B cell (primary cell): ENCODE measurements around the gene NKX6-2. TPM values are rescaled to one million over a fixed set of nuclear protein-coding genes. Genes with fewer than 3 reads are reported as not detected.

Experiments used
- ATAC-seq: fragments of 200-7000 bp; cut with Tn5 transposase; one replicate; pipeline ENCODE4 v1.10.0; 2021; ENCODE audit warnings: low read depth, mild to moderate bottlenecking, moderate number of reproducible peaks, moderate library complexity
- CTCF ChIA-PET: fragments of 350-600 bp; sonication (Branson Sonifier 250); formaldehyde crosslinking; loops from one replicate; lab custom pipeline; 2021; ENCODE audit warnings: antibody characterized with exemption, inconsistent platforms; lab: Charles Lee
- POLR2A ChIA-PET: fragments of 350-600 bp; sonication (Branson Sonifier 250); formaldehyde crosslinking; loops from one replicate; lab custom pipeline; 2021; ENCODE audit warnings: antibody characterized with exemption; lab: Charles Lee
- DNase-seq: peaks from one replicate; pipeline ENCODE4 v3.0.0; 2013
- H2AFZ ChIP-seq: 2 replicates; pipeline ENCODE4 v1.6.1; 2012; ENCODE audit warnings: mild to moderate bottlenecking, low read depth, low read length; ENCODE audit not compliant: insufficient read depth, poor library complexity, severe bottlenecking
- H3K27ac ChIP-seq, 2 donors: 1 replicate in 1 of 2; 2 replicates in 1 of 2; pipeline ENCODE4 v1.5.1; 2012 to 2013; ENCODE audit warnings: low read length in 2 of 2, mild to moderate bottlenecking in 2 of 2, moderate library complexity in 1 of 2
- H3K27me3 ChIP-seq, 4 experiments: fragments of 200-600 bp in 1 of 4; sonication (generic) in 1 of 4; replicated peaks in 1 of 4; 1 replicate in 2 of 4; 2 replicates in 2 of 4; pipeline versions ENCODE4 v1.6.1 to v1.7.0; 2013 to 2016; ENCODE audit warnings: low read length in 3 of 4, mild to moderate bottlenecking in 2 of 4, mixed read lengths in 1 of 4, moderate library complexity in 1 of 4; ENCODE audit not compliant: insufficient read depth in 4 of 4, control insufficient read depth in 3 of 4; ENCODE audit errors: control extremely low read depth in 1 of 4
- H3K36me3 ChIP-seq, 2 experiments: replicated peaks in 1 of 2; 1 replicate in 1 of 2; 2 replicates in 1 of 2; pipeline versions ENCODE4 v1.6.1 to v1.7.1; 2013; ENCODE audit warnings: low read length in 1 of 2; ENCODE audit not compliant: insufficient read depth in 2 of 2, control insufficient read depth in 1 of 2; ENCODE audit errors: control extremely low read depth in 1 of 2, extremely low read depth in 1 of 2
- H3K4me1 ChIP-seq, 2 donors: fragments of 200-600 bp in 1 of 2; sonication (generic) in 1 of 2; 1 replicate in 1 of 2; 2 replicates in 1 of 2; pipeline versions ENCODE4 v1.5.1 to v1.6.1; 2013 to 2017; ENCODE audit warnings: low read length in 2 of 2; ENCODE audit not compliant: control insufficient read depth in 2 of 2, insufficient read depth in 2 of 2
- H3K4me2 ChIP-seq: replicated peaks from 2 replicates; pipeline ENCODE3; 2012; ENCODE audit warnings: mild to moderate bottlenecking, low read depth, low read length; ENCODE audit not compliant: poor library complexity, severe bottlenecking
- H3K4me3 ChIP-seq, 5 experiments: fragments of 200-600 bp in 1 of 5; sonication (generic) in 1 of 5; 1 replicate in 3 of 5; 2 replicates in 2 of 5; pipeline versions ENCODE4 v1.5.1 to v1.7.0; 2011 to 2016; ENCODE audit warnings: low read length in 4 of 5, mild to moderate bottlenecking in 4 of 5, low read depth in 2 of 5, control low read depth in 1 of 5, moderate library complexity in 1 of 5; ENCODE audit not compliant: insufficient read depth in 1 of 5; ENCODE audit errors: control extremely low read depth in 1 of 5, extremely low read depth in 1 of 5
- H3K79me2 ChIP-seq: fragments of 200-600 bp; sonication (generic); one replicate; pipeline ENCODE4 v1.6.0; 2016; ENCODE audit warnings: low read length; ENCODE audit not compliant: control insufficient read depth, insufficient read depth
- H3K9ac ChIP-seq: fragments of 200-600 bp; sonication (generic); 2 replicates; pipeline ENCODE4 v1.6.1; 2017; ENCODE audit warnings: mild to moderate bottlenecking, low read length, moderate library complexity
- H3K9me3 ChIP-seq, 3 donors: one replicate each; pipeline versions ENCODE4 v1.6.1 to v1.7.1; 2013; ENCODE audit warnings: low read length in 2 of 3; ENCODE audit not compliant: control insufficient read depth in 2 of 3, insufficient read depth in 1 of 3; ENCODE audit errors: control extremely low read depth in 1 of 3
- H4K20me1 ChIP-seq: 2 replicates; pipeline ENCODE4 v1.6.0; 2012; ENCODE audit warnings: mild to moderate bottlenecking, low read length; ENCODE audit not compliant: insufficient read depth, control insufficient read depth, poor library complexity, severe bottlenecking
- H3K27ac Mint-ChIP-seq: one replicate; pipeline ENCODE4 v1.8.0; 2021; ENCODE audit warnings: mixed read lengths
- H3K27me3 Mint-ChIP-seq: one replicate; pipeline ENCODE4 v1.8.0; 2021; ENCODE audit warnings: mixed read lengths
- H3K4me1 Mint-ChIP-seq: one replicate; pipeline ENCODE4 v1.8.0; 2021; ENCODE audit warnings: mixed read lengths
- H3K4me3 Mint-ChIP-seq: one replicate; pipeline ENCODE4 v1.8.0; 2021; ENCODE audit warnings: mixed read lengths
- H3K9me3 Mint-ChIP-seq: one replicate; pipeline ENCODE4 v1.8.0; 2022; ENCODE audit warnings: mixed read lengths; ENCODE audit not compliant: insufficient read depth
- CTCF ChIP-seq: fragments of 200-600 bp; IDR thresholded peaks from one replicate; pipeline ENCODE4 v1.8.0; 2022; ENCODE audit warnings: antibody characterized with exemption, mild to moderate bottlenecking
- EZH2 ChIP-seq: IDR thresholded peaks from 2 replicates; pipeline ENCODE4 v1.6.1; 2012; ENCODE audit warnings: borderline replicate concordance, low read depth, mild to moderate bottlenecking, moderate library complexity, low read length; ENCODE audit not compliant: insufficient read depth, poor library complexity, severe bottlenecking
- WGBS: methylation state at CpG from one replicate; pipeline ENCODE4 v1.1.5; 2013; ENCODE audit warnings: missing lambda C conversion rate; ENCODE audit not compliant: insufficient coverage; 5-methylcytosine and 5-hydroxymethylcytosine counted together
- intact Hi-C: fragments of 100-400 bp; cut with micrococcal nuclease; formaldehyde crosslinking; loops from one replicate; pipeline ENCODE4 v1.10.0; 2022
- polyA plus RNA-seq: library from polyadenylated mRNA; depleted of rRNA; stranded (reverse); fragments of >200 nt; gene quantifications from 2 replicates; pipeline ENCODE4 v1.2.3, GENCODE V29; 2012
- total RNA-seq, 2 donors: library from RNA; stranded (reverse); fragments of 120-200 nt in 1 of 2; gene quantifications; 1 replicate in 1 of 2; 2 replicates in 1 of 2; pipeline versions ENCODE4 v1.2.3 to v1.2.4, GENCODE V29; 2013 to 2022

The NKX6-2 gene
- total and polyA plus RNA-seq, 2 donors (not counting 1 experiment from before 2014, with no cell fraction given) = not detected

- Histone ChIP-seq H3K4me3 (no peak overlapping the region), H3K9ac (no peak overlapping the region), H4K20me1 (no peaks in the 10 kb centered on the region), H3K79me2 (no peaks in the 10 kb centered on the region), H3K36me3 (peaks cover 0 to 4% of the 10 kb centered on the region in 2 experiments), H3K4me1 (peaks cover 3 to 25% of the 10 kb centered on the region in 2 donors), H3K27me3 (peaks cover 0 to 30% (median 5%) of the 10 kb centered on the region in 4 experiments), H2AFZ (no peak overlapping the region), H3K4me2 (peak overlapping the region; percentile 50), H3K9me3 (peaks cover 0 to 30% (median 0%) of the 10 kb centered on the region in 3 donors), H3K27ac (no peak overlapping the region)
- ATAC-seq = no peak
- intact Hi-C loops = no loop called here
- Mint-ChIP-seq H3K9me3 (no peaks in the 10 kb centered on the region), H3K27me3 (peaks cover 16% of the 10 kb centered on the region), H3K27ac (no peak overlapping the region), H3K4me3 (no peak overlapping the region), H3K4me1 (peaks cover 9% of the 10 kb centered on the region)
- 14% methylated on average over 111 of the region's 111 CpGs for WGBS
- peak; percentile 68 for TF ChIP-seq EZH2
- TF ChIP-seq CTCF = no peak
- ChIA-PET POLR2A (no interaction called here), CTCF (no interaction called here)
- DNase-seq = peak; percentile 29
Measured at GRCh38 chr10:132784866-132785722, 853 bp downstream of the NKX6-2 start.
